Left colon (tissue), 2 donors: Measurements from ENCODE around the gene IGFBP7. TPM values are rescaled to one million over a fixed set of nuclear protein-coding genes. Genes with fewer than 3 reads are reported as not detected.

Experiments used
- ATAC-seq: fragments of 200-7000 bp; cut with Tn5 transposase; one replicate; pipeline ENCODE4 v1.9.1; 2020; ENCODE audit warnings: mild to moderate bottlenecking, moderate library complexity
- DNase-seq, 2 donors: peaks; one replicate each; pipeline ENCODE4 v3.0.0-alpha.2; 2020
- intact Hi-C, 2 donors: fragments of 100-400 bp; cut with DNase I in 1 of 2; cut with micrococcal nuclease in 1 of 2; formaldehyde crosslinking; loops; one replicate each; pipeline versions ENCODE4 v1.11.2 to v1.14.0; 2022; cut with DNase I, micrococcal nuclease
- total RNA-seq, 2 donors: library from RNA; stranded (reverse); fragmentation: NEBNext Ultra II Directional; extraction: Animal tissue kit (Norgen Biotek cat#: 25700); gene quantifications; one replicate each; pipeline ENCODE4 v1.2.1, GENCODE V29; 2021
- donor health status: DM: no; HTN: no; CAD: no.
- donor health status: DM: yes; HTN: yes; CAD: no.

IGFBP7 gene
- total RNA-seq, 2 donors from 2014 or later = 55.3 to 98.0 TPM

DNA sequence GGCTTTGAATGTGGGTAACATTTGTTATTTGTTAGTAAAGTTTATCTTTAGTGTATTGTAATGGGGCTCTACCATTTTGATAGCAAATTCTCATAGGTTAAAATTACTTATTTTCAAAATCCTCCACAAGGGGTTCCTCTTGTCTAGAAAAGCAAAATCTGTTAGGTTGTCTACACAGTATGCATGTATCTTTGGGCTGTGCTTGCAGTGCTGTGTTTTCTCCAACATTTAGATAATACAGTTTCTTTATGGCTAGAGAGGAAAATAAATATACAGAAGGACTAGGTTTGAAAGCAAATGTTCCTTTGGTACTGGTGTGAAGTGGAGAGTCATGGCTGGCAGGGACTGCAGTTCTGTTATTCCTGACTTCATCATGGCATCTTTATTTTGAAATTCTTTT lies 91.2 kb downstream of the IGFBP7 start:
- ATAC-seq = no peak
- DNase-seq = no peak
- intact Hi-C loops = no loop called here

- DNase-seq (no peak), ATAC-seq (peak; percentile 81)
Observed at GRCh38 chr4:57013543-57014120, 96.6 kb downstream of the IGFBP7 start.

DNA sequence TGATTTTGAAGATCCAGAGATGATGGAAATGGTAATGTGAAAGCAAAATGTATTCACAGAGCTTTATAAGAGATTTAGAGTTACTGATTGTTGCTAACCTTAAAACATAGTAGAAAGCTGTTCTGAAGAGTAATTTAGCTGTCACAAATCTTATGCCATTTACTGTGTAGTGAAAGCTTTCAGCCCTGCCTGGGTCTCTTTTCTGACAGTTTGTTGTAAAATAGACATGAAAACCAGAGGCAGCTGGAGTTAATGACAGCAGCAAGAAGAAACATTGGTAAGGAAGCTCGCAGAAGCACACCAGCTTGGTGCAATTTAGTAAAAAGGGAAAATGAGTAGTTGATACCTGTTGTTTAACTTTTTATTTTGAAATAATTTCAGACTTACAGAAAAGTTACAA lies 110.4 kb downstream of the IGFBP7 start:
- ATAC-seq (no peak), DNase-seq (no peak)
- intact Hi-C loops = no loop called here

More at GRCh38 chr4:57013543-57014120, 96.6 kb downstream of the IGFBP7 start:
- intact Hi-C loops = no loop called here

DNA sequence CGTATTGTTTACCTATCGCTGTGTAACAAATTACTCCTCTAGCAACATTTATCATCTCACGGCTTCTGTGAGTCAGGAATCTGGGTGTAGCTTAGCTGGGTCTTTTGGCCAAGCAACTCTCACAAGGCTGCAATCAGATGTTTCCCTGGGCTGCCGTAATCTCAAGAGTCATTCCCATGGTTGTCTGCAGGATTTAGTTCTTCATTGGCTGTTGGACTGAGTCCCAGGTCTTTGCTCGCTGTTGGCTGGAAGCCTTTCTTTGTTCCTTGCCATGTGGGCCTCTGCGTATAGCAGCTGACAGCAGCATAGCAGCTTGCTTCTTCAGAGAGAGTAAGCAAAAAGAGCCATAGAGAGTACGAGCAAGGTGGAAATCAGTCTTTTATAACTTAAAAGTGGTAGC lies 114.7 kb downstream of the IGFBP7 start:
- intact Hi-C loops = no loop called here
- ATAC-seq = peak; percentile 46
- DNase-seq = peak in 1 of 2 donors; percentile 59

DNA sequence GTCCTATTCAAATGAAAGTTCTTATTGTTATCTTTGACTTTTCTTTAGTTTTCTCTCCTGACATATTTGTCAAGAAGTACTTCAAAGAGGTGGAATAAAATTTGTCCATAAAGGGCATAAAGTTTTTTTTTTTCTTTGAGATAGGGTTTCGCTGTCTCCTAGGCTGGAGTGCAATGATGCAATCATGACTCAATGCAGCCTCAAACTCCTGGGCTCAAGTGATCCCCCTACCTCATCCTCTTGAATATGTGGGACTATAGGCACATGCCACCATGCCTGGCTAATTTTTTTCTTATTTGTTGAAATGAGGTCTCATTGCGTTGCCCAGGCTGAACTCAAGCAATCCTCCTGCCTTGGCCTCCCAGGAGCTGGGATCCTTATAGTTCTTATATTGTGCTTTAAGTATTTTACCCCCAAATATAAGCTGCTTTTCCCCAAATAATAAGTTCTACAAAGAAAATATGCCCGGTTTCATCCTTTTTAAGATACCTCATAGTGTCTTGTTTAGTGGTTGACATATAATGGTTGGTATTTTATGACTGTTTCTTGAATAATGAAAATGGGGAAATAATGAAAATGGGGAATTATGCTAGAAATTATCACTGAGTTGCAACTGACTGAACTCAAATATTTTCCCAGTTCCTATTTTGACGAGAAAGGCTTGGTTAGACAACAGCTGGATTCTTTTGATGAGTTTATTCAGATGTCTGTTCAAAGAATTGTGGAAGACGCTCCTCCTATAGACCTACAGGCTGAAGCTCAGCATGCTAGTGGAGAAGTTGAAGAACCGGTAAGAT lies 119.9 kb downstream of the IGFBP7 start:
- intact Hi-C loops = no loop called here

DNA sequence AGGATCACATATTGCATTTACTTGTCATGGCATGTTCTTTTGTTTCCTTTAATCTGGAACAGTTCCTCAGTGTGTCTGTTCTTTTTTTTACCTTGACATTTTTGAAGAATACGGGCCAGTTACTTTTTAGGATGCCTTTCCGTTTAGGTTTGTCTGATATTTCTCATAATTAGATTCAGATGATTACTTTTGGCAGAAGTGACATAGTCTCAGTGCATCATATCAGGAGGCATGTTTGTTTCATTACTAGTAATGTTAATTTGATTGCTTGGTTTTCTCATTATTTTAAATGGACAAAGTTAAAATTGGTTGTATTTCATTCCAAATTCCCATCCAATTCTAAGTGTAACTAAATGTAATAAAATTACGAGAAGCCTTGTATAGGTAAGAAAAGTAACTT lies 123.2 kb downstream of the IGFBP7 start:
- intact Hi-C loops = no loop called here
- DNase-seq (no peak), ATAC-seq (no peak)

More for the DNA sequence above, 119.9 kb downstream of the IGFBP7 start:
- ATAC-seq = no peak
- DNase-seq = no peak

- intact Hi-C loops = no loop called here
- no peak for ATAC-seq
- no peak for DNase-seq
Observed at GRCh38 chr4:56986192-56986591, 124.0 kb downstream of the IGFBP7 start.

GRCh38 chr4:56981795-56982201 lies 128.4 kb downstream of the IGFBP7 start:
- DNase-seq (no peak), ATAC-seq (no peak)
- intact Hi-C loops = no loop called here

Other genes starting within 250 kb of the IGFBP7 start
- gene REST, start 202.5 kb downstream of the IGFBP7 start, total RNA-seq = 10 to 100 TPM; 26.5 to 32.1 TPM
- 10 to 100 TPM; 21.9 to 22.3 TPM for gene NOA1, start 132.8 kb downstream of the IGFBP7 start, total RNA-seq
- 10 to 100 TPM; 63.3 to 72.1 TPM for gene POLR2B, start 131.5 kb downstream of the IGFBP7 start, total RNA-seq